Measurements from ENCODE around the gene DIABLO. TPM values are rescaled to one million over a fixed set of nuclear protein-coding genes. Genes with fewer than 3 reads are reported as not detected.

The DIABLO gene
- total and polyA plus RNA-seq, 5 donors = 25.0 to 31.9 (median 28.6) TPM

GRCh38 chr12:122167356-122167925, 58.4 kb downstream of the DIABLO start:
- ATAC-seq (no peak), DNase-seq (no peak)
- no peaks in the 10 kb centered on the region for H3K4me1 ChIP-seq (ENCODE audit: control insufficient read depth, insufficient read depth, low read length)
- intact Hi-C loops (cut with DNase I) = no loop called here
- no peaks in the 10 kb centered on the region for H3K27me3 ChIP-seq (ENCODE audit: control insufficient read depth, insufficient read depth)
- no peaks in the 10 kb centered on the region for H3K9me3 ChIP-seq (ENCODE audit: control insufficient read depth, low read length)
- no peak overlapping the region for H3K27ac ChIP-seq (ENCODE audit: low read length)
- H3K4me3 ChIP-seq (ENCODE audit: low read length) = no peak overlapping the region
- 72% methylated on average over 10 of the region's 10 CpGs for WGBS

- Histone ChIP-seq H3K27ac (ENCODE audit: low read length) (no peak overlapping the region), H3K27me3 (ENCODE audit: control insufficient read depth, insufficient read depth) (no peaks in the 10 kb centered on the region), H3K4me1 (ENCODE audit: control insufficient read depth, insufficient read depth, low read length) (no peaks in the 10 kb centered on the region), H3K4me3 (ENCODE audit: low read length) (no peak overlapping the region), H3K9me3 (ENCODE audit: control insufficient read depth, low read length) (no peaks in the 10 kb centered on the region)
- ATAC-seq (no peak), DNase-seq (no peak)
- intact Hi-C loops (cut with DNase I) = no loop called here
- WGBS = 83% methylated on average over 22 of the region's 22 CpGs
Measured at GRCh38 chr12:122166422-122167349, 59.2 kb downstream of the DIABLO start.

GRCh38 chr12:122162976-122163375, 62.9 kb downstream of the DIABLO start:
- intact Hi-C loops (cut with DNase I) = no loop called here
- no peaks in the 10 kb centered on the region for H3K9me3 ChIP-seq (ENCODE audit: control insufficient read depth, low read length)
- no peak for ATAC-seq
- DNase-seq = no peak
- no peaks in the 10 kb centered on the region for H3K4me1 ChIP-seq (ENCODE audit: control insufficient read depth, insufficient read depth, low read length)
- WGBS = 87% methylated on average over 3 of the region's 3 CpGs
- no peak overlapping the region for H3K4me3 ChIP-seq (ENCODE audit: low read length)
- H3K27ac ChIP-seq (ENCODE audit: low read length) = no peak overlapping the region
- no peaks in the 10 kb centered on the region for H3K27me3 ChIP-seq (ENCODE audit: control insufficient read depth, insufficient read depth)

GRCh38 chr12:122161682-122162081, 64.2 kb downstream of the DIABLO start:
- Histone ChIP-seq H3K4me3 (ENCODE audit: low read length) (no peak overlapping the region), H3K27me3 (ENCODE audit: control insufficient read depth, insufficient read depth) (no peaks in the 10 kb centered on the region), H3K4me1 (ENCODE audit: control insufficient read depth, insufficient read depth, low read length) (no peaks in the 10 kb centered on the region), H3K27ac (ENCODE audit: low read length) (no peak overlapping the region), H3K9me3 (ENCODE audit: control insufficient read depth, low read length) (no peaks in the 10 kb centered on the region)
- intact Hi-C loops (cut with DNase I) = no loop called here
- ATAC-seq (no peak), DNase-seq (no peak)
- WGBS = 60% methylated on average over 8 of the region's 8 CpGs

GRCh38 chr12:122160761-122161160, 65.1 kb downstream of the DIABLO start:
- DNase-seq (no peak), ATAC-seq (no peak)
- intact Hi-C loops (cut with DNase I) = no loop called here
- H3K4me3 ChIP-seq (ENCODE audit: low read length) = no peak overlapping the region
- H3K4me1 ChIP-seq (ENCODE audit: control insufficient read depth, insufficient read depth, low read length) = no peaks in the 10 kb centered on the region
- 81% methylated on average over 11 of the region's 11 CpGs for WGBS
- no peak overlapping the region for H3K27ac ChIP-seq (ENCODE audit: low read length)
- H3K9me3 ChIP-seq (ENCODE audit: control insufficient read depth, low read length) = no peaks in the 10 kb centered on the region
- H3K27me3 ChIP-seq (ENCODE audit: control insufficient read depth, insufficient read depth) = no peaks in the 10 kb centered on the region

- H3K27ac ChIP-seq (ENCODE audit: low read length) = no peak overlapping the region
- H3K9me3 ChIP-seq (ENCODE audit: control insufficient read depth, low read length) = no peaks in the 10 kb centered on the region
- 59% methylated on average over 4 of the region's 4 CpGs for WGBS
- ATAC-seq (no peak), DNase-seq (no peak)
- intact Hi-C loops (cut with DNase I) = no loop called here
- no peaks in the 10 kb centered on the region for H3K4me1 ChIP-seq (ENCODE audit: control insufficient read depth, insufficient read depth, low read length)
- no peak overlapping the region for H3K4me3 ChIP-seq (ENCODE audit: low read length)
- no peaks in the 10 kb centered on the region for H3K27me3 ChIP-seq (ENCODE audit: control insufficient read depth, insufficient read depth)
Measured at GRCh38 chr12:122159882-122160281, 66.0 kb downstream of the DIABLO start.

GRCh38 chr12:122158700-122159285, 67.1 kb downstream of the DIABLO start:
- Histone ChIP-seq H3K27ac (ENCODE audit: low read length) (no peak overlapping the region), H3K9me3 (ENCODE audit: control insufficient read depth, low read length) (no peaks in the 10 kb centered on the region), H3K4me1 (ENCODE audit: control insufficient read depth, insufficient read depth, low read length) (no peaks in the 10 kb centered on the region), H3K27me3 (ENCODE audit: control insufficient read depth, insufficient read depth) (no peaks in the 10 kb centered on the region), H3K4me3 (ENCODE audit: low read length) (no peak overlapping the region)
- ATAC-seq (no peak), DNase-seq (no peak)
- intact Hi-C loops (cut with DNase I) = no loop called here
- WGBS = 89% methylated on average over 7 of the region's 7 CpGs

Other genes starting within 250 kb of the DIABLO start
- gene BCL7A, start 204.2 kb downstream of the DIABLO start, total RNA-seq = 10 to 100 TPM in 3 of 4 donors, 1 to 10 TPM in 1; 9.5 to 13.2 (median 11.8) TPM
- 6.7 TPM for gene BCL7A, start 204.2 kb downstream of the DIABLO start, polyA plus RNA-seq
- 10 to 100 TPM; 28.8 to 36.0 (median 33.9) TPM for gene MLXIP, start 147.3 kb downstream of the DIABLO start, total RNA-seq
- 26.4 TPM for gene MLXIP, start 147.3 kb downstream of the DIABLO start, polyA plus RNA-seq
- not detected for gene IL31, start 51.8 kb downstream of the DIABLO start, total RNA-seq
- gene IL31, start 51.8 kb downstream of the DIABLO start, polyA plus RNA-seq = not detected
- gene LRRC43, start 42.9 kb downstream of the DIABLO start, total RNA-seq = 1 to 10 TPM in 2 of 4 donors, under 1 TPM in 2; 0.69 to 3.1 (median 1.3) TPM
- gene LRRC43, start 42.9 kb downstream of the DIABLO start, polyA plus RNA-seq = 2.3 TPM
- gene B3GNT4, start 22.3 kb downstream of the DIABLO start, total RNA-seq = under 1 TPM in 1 of 4 donors, not detected in 3; 0.29 TPM
- gene B3GNT4, start 22.3 kb downstream of the DIABLO start, polyA plus RNA-seq = 0.36 TPM
- 10 to 100 TPM in 3 of 4 donors, 1 to 10 TPM in 1; 7.8 to 15.2 (median 12.7) TPM for gene VPS33A, start 40.4 kb upstream of the DIABLO start, total RNA-seq
- 7.3 TPM for gene VPS33A, start 40.4 kb upstream of the DIABLO start, polyA plus RNA-seq
- 100 to 1,000 TPM; 112 to 131 (median 121) TPM for gene CLIP1, start 196.6 kb upstream of the DIABLO start, total RNA-seq
- 43.7 TPM for gene CLIP1, start 196.6 kb upstream of the DIABLO start, polyA plus RNA-seq